PC-3 (cell line): ENCODE data around the gene CELF2. TPM values are rescaled to one million over a fixed set of nuclear protein-coding genes. Genes with fewer than 3 reads are reported as not detected.

Source experiments
- ATAC-seq: fragments of 200-7000 bp; cut with Tn5 transposase; 2 replicates; pipeline ENCODE4 v1.9.1; 2020; ENCODE audit warnings: mild to moderate bottlenecking, moderate library complexity
- BruUV-seq: library from RNA; stranded (reverse); fragments of 400-500 nt; replicated peaks from 2 replicates; lab custom pipeline; 2021; lab: Mats Ljungman, UMichigan
- CTCF ChIA-PET: fragments of 300-600 bp; sonication (Branson Sonifier 250); formaldehyde crosslinking; loops from one replicate; lab custom pipeline; 2022; ENCODE audit warnings: antibody characterized with exemption; lab: Charles Lee
- POLR2A ChIA-PET: fragments of 300-600 bp; sonication (Branson Sonifier 250); formaldehyde crosslinking; loops from one replicate; lab custom pipeline; 2022; ENCODE audit warnings: antibody characterized with exemption; ENCODE audit not compliant: unreplicated experiment; lab: Charles Lee
- DNase-seq: peaks from one replicate; pipeline ENCODE4 v3.0.0-alpha.2; 2015
- H2AFZ ChIP-seq: fragments of 300-600 bp; sonication (generic); 2 replicates; pipeline ENCODE4 v1.6.0; 2016; ENCODE audit warnings: antibody characterized with exemption, low read length
- H3F3A ChIP-seq: fragments of 300-600 bp; sonication (generic); one replicate; pipeline ENCODE4 v1.6.0; 2017; ENCODE audit warnings: antibody characterized with exemption, low read length, control low read depth, mild to moderate bottlenecking; ENCODE audit not compliant: unreplicated experiment
- H3K27ac ChIP-seq: fragments of 300-600 bp; sonication (generic); 2 replicates; pipeline ENCODE4 v1.5.1; 2016; ENCODE audit warnings: mild to moderate bottlenecking, low read length
- H3K27me3 ChIP-seq: fragments of 300-600 bp; sonication (generic); 2 replicates; pipeline ENCODE4 v1.6.1; 2016; ENCODE audit warnings: low read length, mixed read lengths
- H3K36me3 ChIP-seq: fragments of 300-600 bp; sonication (generic); 2 replicates; pipeline ENCODE4 v1.6.1; 2016; ENCODE audit warnings: low read depth, mixed run types, low read length, mixed read lengths
- H3K4me1 ChIP-seq: fragments of 300-600 bp; sonication (generic); 2 replicates; pipeline ENCODE4 v1.5.1; 2016; ENCODE audit warnings: low read length; ENCODE audit not compliant: insufficient read depth
- H3K4me2 ChIP-seq: fragments of 300-600 bp; sonication (generic); 2 replicates; pipeline ENCODE4 v1.6.0; 2016; ENCODE audit warnings: low read length
- H3K4me3 ChIP-seq: fragments of 300-600 bp; sonication (generic); 2 replicates; pipeline ENCODE4 v1.5.1; 2016; ENCODE audit warnings: mild to moderate bottlenecking, low read length, mixed read lengths
- H3K79me2 ChIP-seq: fragments of 300-600 bp; sonication (generic); 2 replicates; pipeline ENCODE4 v1.6.1; 2017; ENCODE audit warnings: low read length, mixed read lengths
- H3K9ac ChIP-seq: fragments of 300-600 bp; sonication (generic); 2 replicates; pipeline ENCODE4 v1.6.0; 2016; ENCODE audit warnings: mild to moderate bottlenecking, low read length
- H3K9me2 ChIP-seq: fragments of 300-600 bp; sonication (generic); replicated peaks from 2 replicates; pipeline ENCODE4 v1.6.1; 2016; ENCODE audit warnings: mixed run types, low read length, mixed read lengths
- H3K9me3 ChIP-seq: fragments of 300-600 bp; sonication (generic); 2 replicates; pipeline ENCODE4 v1.6.1; 2016; ENCODE audit warnings: low read length, mixed read lengths
- H4K20me1 ChIP-seq: fragments of 300-600 bp; sonication (generic); 2 replicates; pipeline ENCODE4 v1.6.1; 2016; ENCODE audit warnings: low read length, mixed read lengths
- EZH2 ChIP-seq: fragments of 300-600 bp; sonication (generic); IDR thresholded peaks from one replicate; pipeline ENCODE4 v1.6.1; 2017; ENCODE audit warnings: antibody characterized with exemption, mild to moderate bottlenecking, low read length; ENCODE audit not compliant: unreplicated experiment
- EZH2phosphoT487 ChIP-seq: fragments of 300-600 bp; sonication (generic); IDR thresholded peaks from 2 replicates; pipeline ENCODE4 v1.6.1; 2018; ENCODE audit warnings: mild to moderate bottlenecking, antibody characterized with exemption, low read length, borderline replicate concordance
- intact Hi-C: fragments of 100-400 bp; cut with micrococcal nuclease; formaldehyde crosslinking; loops from 2 replicates; pipeline ENCODE4 v1.9.0; 2023
- total RNA-seq: library from RNA; depleted of rRNA; stranded (reverse); fragments of >200 nt; gene quantifications from 2 replicates; pipeline ENCODE4 v1.2.3, GENCODE V29; 2014
- TF ChIP-seq, protein P1 (sequence below): fragments of 300-600 bp; sonication (generic); conservative IDR thresholded peaks from 2 replicates; pipeline ENCODE4 v1.5.1; 2017; ENCODE audit warnings: antibody characterized with exemption, low read depth, mild to moderate bottlenecking, low read length

The CELF2 gene
- total RNA-seq, 1 experiment from 2014 or later, result not detected

GRCh38 chr10:11177381-11177780 is 159.7 kb downstream of the CELF2 start:
- Histone ChIP-seq H3K4me1 (no peaks in the 10 kb centered on the region), H3K36me3 (no peaks in the 10 kb centered on the region), H3K27me3 (peaks cover 21% of the 10 kb centered on the region), H3K9me2 (no peaks in the 10 kb centered on the region), H2AFZ (no peak overlapping the region), H3K79me2 (no peaks in the 10 kb centered on the region), H3K9me3 (no peaks in the 10 kb centered on the region), H3F3A (no peaks in the 10 kb centered on the region), H3K27ac (no peak overlapping the region), H3K9ac (no peak overlapping the region), H3K4me3 (no peak overlapping the region), H4K20me1 (no peaks in the 10 kb centered on the region), H3K4me2 (no peak overlapping the region)
- no peak for TF ChIP-seq EZH2phosphoT487
- TF ChIP-seq, protein P1, sequence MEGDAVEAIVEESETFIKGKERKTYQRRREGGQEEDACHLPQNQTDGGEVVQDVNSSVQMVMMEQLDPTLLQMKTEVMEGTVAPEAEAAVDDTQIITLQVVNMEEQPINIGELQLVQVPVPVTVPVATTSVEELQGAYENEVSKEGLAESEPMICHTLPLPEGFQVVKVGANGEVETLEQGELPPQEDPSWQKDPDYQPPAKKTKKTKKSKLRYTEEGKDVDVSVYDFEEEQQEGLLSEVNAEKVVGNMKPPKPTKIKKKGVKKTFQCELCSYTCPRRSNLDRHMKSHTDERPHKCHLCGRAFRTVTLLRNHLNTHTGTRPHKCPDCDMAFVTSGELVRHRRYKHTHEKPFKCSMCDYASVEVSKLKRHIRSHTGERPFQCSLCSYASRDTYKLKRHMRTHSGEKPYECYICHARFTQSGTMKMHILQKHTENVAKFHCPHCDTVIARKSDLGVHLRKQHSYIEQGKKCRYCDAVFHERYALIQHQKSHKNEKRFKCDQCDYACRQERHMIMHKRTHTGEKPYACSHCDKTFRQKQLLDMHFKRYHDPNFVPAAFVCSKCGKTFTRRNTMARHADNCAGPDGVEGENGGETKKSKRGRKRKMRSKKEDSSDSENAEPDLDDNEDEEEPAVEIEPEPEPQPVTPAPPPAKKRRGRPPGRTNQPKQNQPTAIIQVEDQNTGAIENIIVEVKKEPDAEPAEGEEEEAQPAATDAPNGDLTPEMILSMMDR, result no peak
- CTCF ChIA-PET, result no interaction called here
- POLR2A ChIA-PET, result no interaction called here
- intact Hi-C loops, result no loop called here
- ATAC-seq (no peak), DNase-seq (no peak)
- no TSS peak for BruUV-seq

- CTCF ChIA-PET, result no interaction called here
- no peak overlapping the region for H3K9ac ChIP-seq
Measured at GRCh38 chr10:11177926-11178471, 160.3 kb downstream of the CELF2 start.

More at GRCh38 chr10:11177926-11178471, 160.3 kb downstream of the CELF2 start:
- H3K4me2 ChIP-seq, result no peak overlapping the region
- H4K20me1 ChIP-seq, result no peaks in the 10 kb centered on the region
- no peaks in the 10 kb centered on the region for H3F3A ChIP-seq
- H3K4me1 ChIP-seq, result no peaks in the 10 kb centered on the region
- ATAC-seq (no peak), DNase-seq (no peak)
- H3K79me2 ChIP-seq, result no peaks in the 10 kb centered on the region
- H3K27ac ChIP-seq, result no peak overlapping the region
- H3K4me3 ChIP-seq, result no peak overlapping the region
- no peaks in the 10 kb centered on the region for H3K36me3 ChIP-seq
- intact Hi-C loops, result no loop called here
- no TSS peak for BruUV-seq
- no peak overlapping the region for H2AFZ ChIP-seq
- H3K27me3 ChIP-seq, result peaks cover 17% of the 10 kb centered on the region
- H3K9me2 ChIP-seq, result no peaks in the 10 kb centered on the region
- POLR2A ChIA-PET, result no interaction called here
- no peaks in the 10 kb centered on the region for H3K9me3 ChIP-seq
- TF ChIP-seq, protein P1, result no peak
- TF ChIP-seq EZH2phosphoT487, result no peak
- TF ChIP-seq EZH2, result no peak
